GM21786 (cell line): ENCODE data around the gene DST.

Source experiments
- ATAC-seq: cut with Tn5 transposase; IDR thresholded peaks from one replicate; pipeline ENCODE4 v1.9.1; 2021; ENCODE audit not compliant: unreplicated experiment

DST gene

DNA sequence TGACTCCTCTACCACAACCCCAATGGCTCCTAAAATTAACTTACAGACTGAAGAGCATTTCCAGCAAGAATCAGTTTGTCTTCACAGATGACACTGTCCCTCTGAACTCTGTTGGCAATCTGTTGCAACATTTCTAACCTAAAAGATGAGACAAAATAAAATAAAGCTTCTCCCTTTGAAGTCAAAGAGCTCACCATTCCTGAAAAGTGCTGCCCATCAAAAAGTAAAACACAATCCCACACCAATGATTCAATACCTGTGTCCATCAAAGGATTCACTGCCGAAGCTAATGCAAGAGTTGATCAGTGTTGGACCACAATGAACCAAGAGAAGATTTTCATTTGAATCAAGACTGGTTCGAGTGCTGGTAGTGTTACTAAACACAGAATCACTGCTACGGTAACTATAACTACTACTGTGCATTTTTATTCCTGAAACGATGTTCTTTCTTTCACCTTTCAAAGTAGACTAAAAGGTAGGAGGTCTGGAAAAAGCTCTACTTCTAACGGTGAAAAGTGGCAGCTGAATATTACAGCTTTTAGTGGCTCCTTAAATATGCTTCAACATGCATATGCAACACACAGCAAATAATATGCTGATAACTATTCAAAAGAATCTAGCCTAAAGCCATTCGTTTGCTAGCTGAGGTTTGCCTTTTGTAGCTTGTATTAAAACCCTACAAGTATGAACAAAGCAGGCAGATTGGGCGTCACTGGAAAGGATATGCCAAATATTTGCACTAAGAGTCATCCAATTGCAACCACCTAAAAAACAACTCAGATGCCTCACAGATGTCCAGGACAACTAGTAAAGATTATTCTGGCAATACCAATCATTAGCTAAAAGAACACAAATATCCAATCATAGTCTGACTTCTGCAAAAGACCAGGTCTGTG lies at the start of gene DST:
DST (minus strand) TSS at position 524 of the 896 bp plus-strand sequence.
- no peak for ATAC-seq

DNA sequence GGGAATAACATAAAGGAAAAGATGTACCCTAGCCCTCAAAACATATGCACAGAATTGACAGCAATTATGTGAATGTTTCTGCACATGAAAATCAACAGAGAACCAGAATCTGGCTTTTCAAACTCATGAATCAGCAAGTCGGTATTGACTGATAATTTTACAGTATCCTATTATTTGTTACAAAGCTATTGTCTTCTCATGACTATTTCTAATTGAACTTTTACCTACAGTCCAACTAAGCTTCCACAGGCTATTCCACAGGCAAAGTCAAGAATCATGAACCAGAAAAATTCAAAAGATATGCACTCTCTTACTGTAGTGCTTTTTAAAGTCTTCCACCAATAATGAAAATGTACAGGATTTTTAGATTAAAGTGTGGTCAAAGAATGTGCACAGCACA lies 49.1 kb upstream of the DST start:
- ATAC-seq, result no peak

DNA sequence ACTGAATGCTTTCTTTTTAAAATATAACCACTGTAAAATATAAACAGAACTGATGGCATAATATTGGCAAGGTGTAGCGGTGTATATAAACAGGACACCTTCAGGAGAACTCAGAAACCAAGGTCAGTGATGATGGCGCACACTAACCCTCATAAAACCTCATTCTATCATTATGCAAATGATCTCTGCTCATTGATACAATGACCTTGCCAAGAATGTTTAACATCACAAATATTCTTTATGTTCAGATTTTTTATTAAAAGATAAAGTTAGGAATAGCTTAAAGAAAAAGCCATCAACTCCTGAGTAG lies 48.6 kb upstream of the DST start:
- no peak for ATAC-seq

DNA sequence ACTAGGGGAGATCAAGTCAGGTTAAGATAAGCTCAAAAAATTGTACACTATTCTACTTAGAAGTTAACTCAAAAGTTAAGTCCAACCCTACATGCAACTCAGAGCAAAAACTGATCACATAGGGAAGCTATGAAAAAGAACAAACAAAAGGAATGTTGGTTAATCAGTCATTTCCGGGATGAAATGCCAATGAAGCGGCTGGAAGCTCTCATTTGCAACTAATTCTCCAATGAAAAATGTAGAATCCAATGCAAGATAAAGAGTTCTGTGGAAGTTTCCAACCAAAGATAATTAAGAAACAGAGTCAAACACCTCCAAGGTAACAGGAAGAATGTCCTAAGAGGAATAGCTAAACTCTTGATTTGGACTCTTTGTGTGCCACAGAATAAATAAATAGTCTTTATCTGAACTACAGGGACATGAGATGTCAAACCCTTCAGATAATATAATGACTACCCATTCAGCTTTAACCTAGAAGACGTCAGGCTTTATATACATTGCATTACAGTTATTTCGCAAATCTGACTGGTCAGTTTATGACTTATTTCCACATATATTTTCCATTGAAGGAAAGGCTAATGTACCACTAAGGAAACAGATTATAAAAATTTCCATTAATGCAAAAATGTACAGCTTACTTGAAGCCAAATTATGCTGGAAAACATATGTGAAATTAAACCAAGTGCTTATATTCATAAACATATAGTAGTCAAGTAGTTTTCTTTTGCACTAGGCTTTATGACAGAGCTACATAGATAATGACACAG lies 48.0 kb upstream of the DST start:
- ATAC-seq, result no peak

DNA sequence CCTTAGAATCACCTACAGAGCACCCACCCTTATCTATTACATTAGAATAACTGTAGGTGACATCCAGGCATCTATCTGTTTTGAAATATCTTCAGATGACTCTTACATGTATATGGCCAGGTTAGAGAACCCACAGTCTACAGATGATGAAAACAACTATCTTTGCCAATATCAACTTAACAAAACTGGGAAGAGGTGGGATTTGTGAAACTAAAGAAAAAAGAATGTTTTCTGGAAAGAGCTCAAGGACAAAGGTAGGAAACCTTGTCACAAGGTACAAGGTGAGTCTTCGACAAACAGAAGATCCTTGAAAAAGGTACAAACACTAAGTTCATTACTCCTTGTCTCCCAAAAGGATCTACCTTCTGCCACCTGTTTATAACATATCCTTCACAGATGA lies 47.0 kb upstream of the DST start:
- ATAC-seq, result no peak

DNA sequence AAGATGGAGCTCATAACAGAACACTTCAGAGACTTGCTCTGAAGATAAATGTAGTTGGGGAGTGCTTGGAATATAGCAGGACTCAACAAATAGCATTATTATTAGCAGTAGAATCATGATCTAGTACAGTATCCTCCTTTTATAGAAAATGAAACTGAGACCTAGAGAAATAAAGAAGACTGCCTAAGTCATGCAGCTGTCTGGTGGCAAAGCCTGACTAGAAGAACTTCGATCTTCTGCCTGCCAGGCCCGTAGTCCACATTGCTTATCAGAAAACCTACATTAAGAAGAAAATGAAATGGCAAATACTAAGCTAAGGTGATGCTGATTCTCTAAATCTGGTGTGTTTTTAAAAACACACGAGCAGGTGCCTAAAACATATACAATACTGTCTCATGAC lies 46.4 kb upstream of the DST start:
- peak; percentile 76 for ATAC-seq

DNA sequence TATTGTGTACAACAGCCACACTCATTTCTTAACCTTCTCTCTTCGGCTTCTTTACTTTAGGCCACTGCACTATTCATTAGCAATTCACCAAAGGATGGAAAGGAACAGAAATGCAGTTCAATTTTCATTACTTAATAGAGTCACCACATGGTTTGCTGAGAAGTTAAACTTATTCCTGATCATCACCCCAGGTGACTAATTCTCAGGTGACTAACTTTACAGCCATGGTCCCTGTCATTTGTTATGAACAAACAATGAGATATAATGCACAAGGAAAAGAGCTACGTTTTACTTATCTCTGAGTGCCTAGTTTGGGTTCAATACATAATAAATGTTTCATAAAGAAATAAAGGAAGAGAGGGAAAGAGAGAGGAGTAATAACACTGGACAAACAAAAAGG lies 45.8 kb upstream of the DST start:
- no peak for ATAC-seq

DNA sequence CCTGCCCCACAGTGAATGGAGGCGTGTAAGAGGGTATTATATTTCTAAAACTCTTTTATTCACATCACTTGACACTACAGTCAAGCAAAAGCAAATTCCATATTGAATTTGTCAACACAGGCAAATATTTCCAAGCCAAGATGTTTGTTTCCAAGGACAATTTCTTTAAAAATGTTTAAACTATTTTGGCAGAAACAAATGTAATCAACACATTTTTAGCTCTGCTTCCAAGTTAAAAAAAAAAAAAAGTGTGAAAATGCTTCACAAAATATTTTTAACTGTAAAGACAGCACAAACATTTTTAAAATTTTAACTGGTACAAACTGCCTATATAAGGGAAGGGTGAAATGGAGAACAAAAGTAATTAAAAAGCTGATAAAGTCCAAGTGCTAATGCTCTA lies 44.9 kb upstream of the DST start:
- ATAC-seq, result no peak

DNA sequence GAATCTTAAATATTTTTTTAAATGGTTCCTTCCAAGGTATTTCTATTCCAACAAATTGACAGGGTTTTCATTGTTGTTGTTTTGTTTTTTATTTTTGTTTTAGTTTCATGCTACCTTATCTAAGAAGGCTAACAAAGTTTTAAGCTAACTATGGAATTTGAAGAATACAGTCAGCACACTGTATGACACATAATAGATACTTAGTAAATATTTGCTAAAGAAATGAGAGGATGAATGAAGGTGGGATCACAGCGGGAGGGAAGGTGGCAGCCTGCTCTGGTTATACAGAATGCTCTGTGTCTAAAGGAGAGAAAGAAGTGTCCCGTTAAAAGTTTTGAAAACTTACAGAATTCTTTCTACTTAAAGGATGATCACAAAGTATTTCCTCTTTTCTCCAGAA lies 43.7 kb upstream of the DST start:
- ATAC-seq, result no peak

DNA sequence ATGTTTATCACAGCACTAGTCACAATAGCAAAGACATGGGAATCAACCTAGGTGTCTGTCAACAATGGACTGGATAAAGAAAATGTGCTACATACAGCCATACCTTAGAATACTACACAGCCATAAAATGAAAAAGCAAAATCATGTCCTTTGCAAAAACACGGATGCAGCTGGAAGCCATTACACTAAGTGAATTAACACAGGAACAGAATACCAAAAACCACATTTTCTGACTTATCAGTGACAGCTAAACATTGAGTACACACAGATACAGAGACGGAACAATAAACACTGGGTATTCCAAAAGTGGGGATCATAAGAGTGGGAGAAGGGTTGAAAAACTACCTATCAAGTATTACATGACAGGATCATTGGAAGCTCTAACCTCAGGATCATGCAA lies 43.3 kb upstream of the DST start:
- ATAC-seq, result no peak

DNA sequence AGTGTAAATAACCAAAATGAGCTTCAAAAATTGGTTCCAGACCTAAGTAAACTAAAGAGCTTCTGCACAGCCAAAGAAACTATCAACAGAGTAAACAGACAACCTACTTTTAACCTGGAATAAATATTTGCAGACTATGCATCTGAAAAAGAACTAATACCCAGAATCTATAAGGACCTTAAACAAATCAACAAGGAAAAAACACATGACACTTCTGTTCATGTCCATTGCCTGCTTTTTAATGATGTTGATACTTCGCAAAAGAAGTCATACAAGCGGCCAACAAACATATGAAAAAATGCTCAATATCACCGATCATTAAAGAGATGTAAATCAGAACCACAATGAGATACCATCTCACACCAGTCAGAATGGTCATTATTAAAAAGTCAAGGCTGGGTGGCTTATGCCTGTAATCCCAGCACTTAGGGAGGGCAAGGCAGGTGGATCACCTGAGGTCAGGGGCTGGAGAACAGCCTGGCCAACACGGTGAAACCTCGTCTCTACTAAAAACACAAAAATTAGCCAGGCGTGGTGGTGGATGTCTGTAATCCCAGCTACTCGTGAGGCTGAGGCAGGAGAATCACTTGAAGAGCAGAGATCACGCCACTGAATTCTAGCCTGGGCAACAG lies 42.5 kb upstream of the DST start:
- no peak for ATAC-seq

DNA sequence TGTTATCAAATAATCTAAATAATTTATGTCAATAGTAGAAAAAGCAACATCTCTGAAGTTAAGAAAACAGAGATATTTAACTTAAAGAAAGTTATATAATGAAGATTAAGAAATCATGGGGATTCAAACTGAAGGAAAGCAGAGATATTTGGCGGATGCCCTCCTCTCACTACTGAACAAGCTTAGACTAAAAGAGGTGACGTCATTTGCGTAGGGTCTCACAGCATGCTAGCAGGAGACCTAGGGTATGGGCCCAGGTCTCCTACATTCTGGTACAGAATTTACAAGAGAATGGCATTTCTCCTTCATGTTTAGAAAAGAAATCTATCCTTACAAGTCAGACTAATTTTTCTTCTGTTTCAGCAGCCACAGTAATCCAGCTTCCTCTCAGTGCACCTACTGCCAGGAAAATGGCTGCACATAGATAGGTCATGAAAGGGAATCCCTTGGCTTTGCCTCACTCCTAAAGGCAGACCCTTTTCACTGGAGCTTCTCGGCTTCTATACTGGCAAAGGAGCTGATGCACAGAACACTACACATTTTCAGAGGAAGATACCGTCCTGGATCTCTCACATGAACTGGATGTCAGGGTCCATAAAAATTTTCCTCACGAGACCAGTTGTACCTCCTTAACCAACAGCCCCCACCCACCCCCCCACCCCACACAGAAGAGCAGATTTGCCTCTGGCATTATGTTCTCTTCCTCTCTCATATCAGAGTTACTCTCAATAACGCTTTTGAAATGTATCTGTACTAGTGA lies 41.8 kb upstream of the DST start:
- ATAC-seq, result no peak

DNA sequence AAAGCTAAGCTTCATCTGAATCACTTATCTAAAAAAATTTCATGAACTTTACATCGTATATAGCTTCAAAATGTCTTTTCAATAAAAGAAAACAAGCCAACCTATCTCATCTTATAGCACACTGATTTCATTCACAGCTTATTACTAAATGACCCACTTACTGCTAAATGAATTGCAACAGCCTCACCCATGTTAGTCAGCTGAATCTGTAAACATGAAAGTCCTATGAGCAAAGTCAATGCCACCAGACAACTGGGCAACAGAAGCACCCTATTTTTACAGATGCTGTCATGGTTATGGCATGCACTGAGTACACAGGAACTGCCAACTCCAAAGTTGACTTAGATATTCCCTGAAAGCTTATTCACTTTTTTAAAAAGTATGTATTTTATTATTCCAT lies 41.2 kb upstream of the DST start:
- ATAC-seq, result no peak

DNA sequence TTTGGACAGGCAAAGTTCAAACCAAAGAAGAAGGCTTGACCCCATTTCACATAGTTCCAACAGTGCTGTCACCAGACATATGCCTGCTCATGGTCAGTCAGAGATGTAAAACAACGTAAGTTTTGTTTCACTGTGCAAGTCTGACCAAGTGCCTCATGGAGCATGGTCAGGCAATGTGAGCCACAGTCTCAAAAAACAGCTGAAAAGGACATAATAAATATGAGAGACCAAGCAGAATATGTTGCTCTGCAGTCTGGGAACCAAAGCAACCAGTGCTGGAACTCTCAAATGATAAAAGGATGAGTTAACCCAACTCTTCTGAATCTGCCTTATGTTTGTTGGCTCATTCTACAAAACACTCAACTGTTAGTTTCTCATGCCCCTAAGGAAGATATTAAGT lies 39.9 kb upstream of the DST start:
- ATAC-seq, result no peak

DNA sequence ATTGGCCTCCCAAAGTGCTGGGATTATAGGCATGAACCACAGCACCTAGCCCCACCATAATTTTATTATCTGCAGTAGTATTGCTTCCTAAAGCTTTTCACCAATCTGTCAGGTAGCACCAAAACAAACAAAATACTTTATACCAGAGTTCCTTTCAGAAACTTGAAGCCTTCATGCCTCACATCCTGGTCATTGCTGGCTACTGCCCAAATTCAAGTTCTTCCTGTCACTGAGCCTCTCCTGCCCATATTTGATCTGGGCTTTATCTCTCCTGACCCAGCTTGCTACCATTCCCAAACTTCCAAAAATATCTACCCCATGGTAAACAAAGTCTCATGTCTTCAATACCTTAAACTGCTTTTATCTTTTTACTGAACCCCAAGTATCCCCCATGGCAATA lies 34.9 kb upstream of the DST start:
- no peak for ATAC-seq

DNA sequence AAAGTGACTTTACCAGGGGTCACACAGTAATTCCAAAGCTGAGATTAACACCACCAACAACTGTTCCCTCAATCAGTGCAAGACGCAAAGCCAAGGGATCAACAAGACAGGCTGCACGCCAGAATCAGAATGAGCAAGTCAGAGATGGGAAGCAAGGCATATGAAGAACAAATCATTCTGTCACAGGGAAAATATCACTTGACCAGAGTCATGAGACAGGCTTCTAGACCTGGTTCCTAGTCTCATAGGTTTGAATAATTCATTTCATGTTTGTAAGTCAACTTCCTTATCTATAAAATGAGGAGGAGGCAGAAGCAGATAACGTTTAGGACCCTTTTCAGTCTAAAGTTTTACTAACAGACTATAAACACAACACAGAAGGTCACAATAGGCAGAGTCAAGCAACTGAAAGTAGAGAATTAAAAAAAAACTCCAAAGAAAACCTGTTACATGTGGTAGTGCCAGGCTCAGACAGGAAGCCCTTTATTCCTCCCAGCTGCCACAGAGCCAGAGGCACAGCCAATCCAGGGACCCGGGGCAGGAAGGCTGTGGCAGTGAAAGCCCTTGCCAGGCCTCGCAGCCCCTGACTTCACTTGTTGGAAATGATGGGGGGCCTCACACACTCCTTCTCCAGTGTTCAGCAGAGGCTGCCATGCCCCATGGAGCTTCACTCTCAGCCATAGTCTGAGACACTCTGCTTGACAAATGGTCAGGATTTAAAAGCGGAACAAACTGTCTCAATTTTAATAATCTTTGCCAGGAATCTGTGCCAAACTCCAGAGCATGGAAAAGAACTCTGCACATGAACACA lies 29.2 kb upstream of the DST start:
- ATAC-seq, result no peak

DNA sequence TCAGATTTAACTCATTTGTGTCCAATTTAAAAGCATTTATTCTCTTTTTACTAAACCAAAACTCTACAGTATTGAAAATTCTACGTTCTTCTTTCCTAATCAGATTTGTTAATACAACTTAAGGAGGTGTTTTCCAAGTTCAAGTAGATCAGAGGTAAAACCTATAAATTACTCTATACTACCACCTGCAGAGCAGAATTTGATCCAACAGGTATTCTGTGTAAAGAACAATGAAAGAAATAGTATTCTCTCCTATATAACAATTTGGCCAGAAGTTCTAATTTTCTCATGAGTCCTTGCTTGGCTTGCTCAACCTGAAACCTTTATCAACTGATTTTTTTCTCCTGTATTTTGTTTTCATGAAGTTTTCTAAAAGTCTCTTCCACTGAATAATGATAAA lies 28.5 kb upstream of the DST start:
- no peak for ATAC-seq

DNA sequence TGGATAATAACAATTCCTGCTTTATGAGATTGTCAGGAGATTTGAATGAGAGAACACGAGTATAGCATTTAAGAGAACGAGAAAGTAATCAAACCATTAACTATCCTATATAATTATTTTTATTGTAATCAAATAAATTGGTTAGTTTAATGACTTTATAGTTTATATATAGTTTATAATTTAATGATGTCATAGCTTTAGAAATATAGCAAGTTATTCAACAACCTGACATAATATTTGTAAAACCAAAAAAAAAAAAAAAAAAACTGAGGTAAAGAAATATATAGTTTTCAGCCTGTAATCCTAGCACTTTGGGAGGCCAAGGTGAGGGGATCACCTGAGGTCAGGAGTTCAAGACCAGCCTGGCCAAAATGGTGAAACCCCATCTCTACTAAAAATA lies 26.4 kb upstream of the DST start:
- ATAC-seq, result no peak

DNA sequence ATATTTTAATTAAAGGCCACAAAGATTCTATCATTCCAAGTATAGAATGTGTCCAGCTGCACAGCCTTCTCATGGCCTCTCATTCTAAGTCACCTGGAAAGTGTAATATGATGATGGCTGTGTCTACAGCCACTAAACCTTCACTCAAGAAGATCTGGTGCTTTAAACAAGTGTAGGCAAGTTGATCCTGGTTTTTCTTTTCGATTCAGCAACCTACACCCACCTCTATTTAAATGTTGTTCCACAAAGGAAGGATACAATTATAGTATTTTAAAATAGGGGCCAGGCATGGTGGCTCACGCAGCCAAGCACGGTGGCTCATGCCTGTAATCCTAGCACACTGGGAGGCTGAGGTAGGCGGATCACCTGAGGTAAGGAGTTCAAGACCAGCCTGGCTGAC lies 25.5 kb upstream of the DST start:
- no peak for ATAC-seq

DNA sequence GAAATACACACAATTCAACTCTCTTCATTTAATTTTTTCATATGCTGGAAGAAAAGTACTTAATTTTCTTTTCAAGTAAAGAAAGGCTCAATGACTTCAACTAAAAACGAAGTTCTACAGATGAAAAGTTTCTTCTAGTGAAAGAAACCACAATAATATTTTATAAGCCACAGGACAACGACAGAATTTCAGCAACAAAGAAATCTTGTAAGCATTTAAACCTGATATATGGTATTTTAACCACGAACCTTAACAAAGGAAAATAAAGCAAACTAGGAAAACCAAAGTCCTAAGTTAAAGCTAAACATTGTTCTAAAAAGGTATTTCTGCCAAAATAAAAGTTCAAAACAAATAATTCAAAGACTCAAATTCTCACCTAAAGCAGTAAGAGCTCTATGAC lies 24.6 kb upstream of the DST start:
- no peak for ATAC-seq

DNA sequence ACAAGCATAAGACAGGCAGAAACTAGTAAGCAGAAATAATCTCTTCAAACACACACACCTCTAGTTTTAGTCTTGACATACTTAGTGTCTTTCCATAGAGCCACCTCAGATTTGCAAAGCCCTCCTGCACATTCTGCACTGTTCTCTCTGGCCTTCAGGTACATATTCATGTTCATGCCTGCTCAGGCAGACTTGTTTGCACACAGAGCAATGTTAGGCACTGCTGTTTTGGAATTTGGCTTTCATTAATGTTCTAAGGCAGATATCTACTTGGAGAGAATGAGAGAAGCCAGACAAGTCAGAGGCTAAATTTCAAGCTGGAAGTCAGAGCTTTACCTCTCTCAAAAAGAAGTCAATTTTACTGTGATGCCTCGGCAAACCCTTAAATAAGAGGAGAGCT lies 21.3 kb upstream of the DST start:
- ATAC-seq, result no peak
